PC-9 (cell line): ENCODE results near the gene CTAGE1.

Experiments
- CTCF ChIP-seq: fragments of 200-600 bp; sonication (generic); conservative IDR thresholded peaks from 2 replicates; pipeline ENCODE4 v1.6.1; 2017; ENCODE audit warnings: mixed run types, antibody characterized with exemption, mild to moderate bottlenecking, moderate library complexity
- EZH2 ChIP-seq: fragments of 200-600 bp; sonication (generic); IDR thresholded peaks from 2 replicates; pipeline ENCODE4 v1.8.0; 2017; ENCODE audit warnings: antibody characterized with exemption, low read depth

GRCh38 chr18:22387787-22388186, 29.9 kb downstream of the CTAGE1 start:
- TF ChIP-seq CTCF = no peak
- TF ChIP-seq EZH2 = no peak
